PC-3 (cell line): ENCODE data around the gene ZNF260.

ENCODE experiments used
- CTCF ChIP-seq: fragments of 300-600 bp; sonication (generic); conservative IDR thresholded peaks from 2 replicates; pipeline ENCODE4 v1.5.1; 2017; ENCODE audit warnings: antibody characterized with exemption, low read depth, mild to moderate bottlenecking, low read length
- EZH2phosphoT487 ChIP-seq: fragments of 300-600 bp; sonication (generic); IDR thresholded peaks from 2 replicates; pipeline ENCODE4 v1.6.1; 2018; ENCODE audit warnings: mild to moderate bottlenecking, antibody characterized with exemption, low read length, borderline replicate concordance

- TF ChIP-seq CTCF (no peak), EZH2phosphoT487 (no peak)
These were observed 1.5 kb downstream of the ZNF260 start for GRCh38 chr19:36526581-36526980.
